Skeletal muscle tissue (tissue), 4 donors: ENCODE measurements around the gene GIT1. TPM values are rescaled to one million over a fixed set of nuclear protein-coding genes. Genes with fewer than 3 reads are reported as not detected.

Experiments
- H3K27ac ChIP-seq: one replicate; pipeline ENCODE4 v1.7.0; 2013; ENCODE audit warnings: mild to moderate bottlenecking, low read depth, low read length, inconsistent platforms
- H3K27me3 ChIP-seq, 3 donors: one replicate each; pipeline ENCODE4 v1.7.0; 2013; ENCODE audit warnings: low read length in 3 of 3; ENCODE audit not compliant: control insufficient read depth in 3 of 3, insufficient read depth in 3 of 3
- H3K36me3 ChIP-seq, 3 donors: one replicate each; pipeline ENCODE4 v1.7.0; 2013; ENCODE audit warnings: low read length in 3 of 3; ENCODE audit not compliant: control insufficient read depth in 3 of 3, insufficient read depth in 3 of 3
- H3K4me1 ChIP-seq, 3 donors: one replicate each; pipeline ENCODE4 v1.7.0; 2013; ENCODE audit warnings: low read length in 3 of 3, mild to moderate bottlenecking in 3 of 3; ENCODE audit not compliant: control insufficient read depth in 3 of 3, insufficient read depth in 3 of 3
- H3K4me3 ChIP-seq, 3 donors: one replicate each; pipeline ENCODE4 v1.7.0; 2013; ENCODE audit warnings: low read length in 3 of 3
- H3K9ac ChIP-seq, 3 donors: one replicate each; pipeline ENCODE4 v1.7.0; 2013; ENCODE audit warnings: low read length in 3 of 3, mild to moderate bottlenecking in 3 of 3, moderate library complexity in 2 of 3, low read depth in 1 of 3
- H3K9me3 ChIP-seq, 3 donors: one replicate each; pipeline ENCODE4 v1.7.0; 2013; ENCODE audit warnings: low read length in 3 of 3; ENCODE audit not compliant: control insufficient read depth in 3 of 3
- total RNA-seq: library from RNA; depleted of rRNA; stranded (reverse); fragments of >200 nt; gene quantifications from one replicate; pipeline ENCODE4 v1.2.3, GENCODE V29; 2014
- donor health status: Osteomylitis.

Gene GIT1
- 11.0 TPM for total RNA-seq

GRCh38 chr17:29589524-29590410, at the start of gene GIT1:
Gene GIT1 (minus strand): TSS chr17:29589648. CDS start chr17:29589378, 270 bp downstream.
- H3K9ac ChIP-seq, result peak within 1 kb of the TSS; percentile 79 to 91 (median 90)
- H3K4me3 ChIP-seq, result peak within 1 kb of the TSS; percentile 81 to 88 (median 88)
- H3K27ac ChIP-seq, result peak within 1 kb of the TSS; percentile 77
- H3K4me1 ChIP-seq, result peaks cover 71 to 83% (median 76%) of the 10 kb centered on the region in 3 donors
- H3K27me3 ChIP-seq, result no peaks in the 10 kb centered on the region
- no peaks in the 10 kb centered on the region for H3K9me3 ChIP-seq
- no peaks in the 10 kb centered on the region for H3K36me3 ChIP-seq

GRCh38 chr17:29633886-29634285, 44.4 kb upstream of the GIT1 start:
- Histone ChIP-seq H3K9ac (peak overlapping the region in 2 of 3 donors; percentile 0 to 26), H3K27me3 (no peaks in the 10 kb centered on the region), H3K27ac (peak overlapping the region; percentile 58), H3K9me3 (no peaks in the 10 kb centered on the region), H3K4me3 (no peak overlapping the region), H3K36me3 (peaks cover 25 to 41% (median 35%) of the 10 kb centered on the region in 3 donors), H3K4me1 (peaks cover 41 to 52% (median 45%) of the 10 kb centered on the region in 3 donors)

- no peak overlapping the region for H3K4me3 ChIP-seq
- peaks cover 63 to 66% (median 64%) of the 10 kb centered on the region in 3 donors for H3K4me1 ChIP-seq
- peaks cover 19 to 30% (median 26%) of the 10 kb centered on the region in 3 donors for H3K36me3 ChIP-seq
- H3K9me3 ChIP-seq, result no peaks in the 10 kb centered on the region
- no peaks in the 10 kb centered on the region for H3K27me3 ChIP-seq
- H3K27ac ChIP-seq, result peak overlapping the region; percentile 31
- H3K9ac ChIP-seq, result peak overlapping the region in 1 of 3 donors; percentile 50
These were observed 41.3 kb upstream of the GIT1 start for GRCh38 chr17:29630630-29631193.

GRCh38 chr17:29629839-29630238, 40.4 kb upstream of the GIT1 start:
- H3K9me3 ChIP-seq, result no peaks in the 10 kb centered on the region
- peak overlapping the region; percentile 4 for H3K27ac ChIP-seq
- H3K27me3 ChIP-seq, result no peaks in the 10 kb centered on the region
- no peak overlapping the region for H3K9ac ChIP-seq
- H3K36me3 ChIP-seq, result peaks cover 19 to 28% (median 26%) of the 10 kb centered on the region in 3 donors
- H3K4me1 ChIP-seq, result peaks cover 64 to 75% (median 68%) of the 10 kb centered on the region in 3 donors
- H3K4me3 ChIP-seq, result no peak overlapping the region

GRCh38 chr17:29628644-29629043, 39.2 kb upstream of the GIT1 start:
- no peaks in the 10 kb centered on the region for H3K9me3 ChIP-seq
- peaks cover 65 to 78% (median 66%) of the 10 kb centered on the region in 3 donors for H3K4me1 ChIP-seq
- peaks cover 16 to 26% (median 22%) of the 10 kb centered on the region in 3 donors for H3K36me3 ChIP-seq
- peak overlapping the region in 1 of 3 donors; percentile 25 for H3K9ac ChIP-seq
- peak overlapping the region in 1 of 3 donors; percentile 18 for H3K4me3 ChIP-seq
- H3K27me3 ChIP-seq, result no peaks in the 10 kb centered on the region
- H3K27ac ChIP-seq, result peak overlapping the region; percentile 63

- H3K9me3 ChIP-seq, result no peaks in the 10 kb centered on the region
- H3K36me3 ChIP-seq, result peaks cover 16 to 26% (median 22%) of the 10 kb centered on the region in 3 donors
- H3K4me3 ChIP-seq, result no peak overlapping the region
- no peaks in the 10 kb centered on the region for H3K27me3 ChIP-seq
- H3K9ac ChIP-seq, result no peak overlapping the region
- H3K27ac ChIP-seq, result peak overlapping the region; percentile 63
- H3K4me1 ChIP-seq, result peaks cover 65 to 81% (median 69%) of the 10 kb centered on the region in 3 donors
These were observed 38.5 kb upstream of the GIT1 start for GRCh38 chr17:29627951-29628350.

GRCh38 chr17:29625037-29625750, 35.7 kb upstream of the GIT1 start:
- H3K27me3 ChIP-seq, result no peaks in the 10 kb centered on the region
- H3K4me1 ChIP-seq, result peaks cover 68 to 77% (median 73%) of the 10 kb centered on the region in 3 donors
- H3K9me3 ChIP-seq, result no peaks in the 10 kb centered on the region
- H3K27ac ChIP-seq, result peak overlapping the region; percentile 21
- peaks cover 6 to 20% (median 12%) of the 10 kb centered on the region in 3 donors for H3K36me3 ChIP-seq
- no peak overlapping the region for H3K4me3 ChIP-seq
- H3K9ac ChIP-seq, result no peak overlapping the region

- H3K9ac ChIP-seq, result no peak overlapping the region
- peaks cover 6 to 20% (median 15%) of the 10 kb centered on the region in 3 donors for H3K36me3 ChIP-seq
- no peak overlapping the region for H3K4me3 ChIP-seq
- no peaks in the 10 kb centered on the region for H3K9me3 ChIP-seq
- peaks cover 68 to 77% (median 74%) of the 10 kb centered on the region in 3 donors for H3K4me1 ChIP-seq
- no peaks in the 10 kb centered on the region for H3K27me3 ChIP-seq
- peak overlapping the region; percentile 21 for H3K27ac ChIP-seq
These were observed 35.1 kb upstream of the GIT1 start for GRCh38 chr17:29624586-29624985.

- Histone ChIP-seq H3K36me3 (peaks cover 12 to 29% (median 16%) of the 10 kb centered on the region in 3 donors), H3K9ac (peak overlapping the region; percentile 47 to 97 (median 94)), H3K27ac (peak overlapping the region; percentile 97), H3K27me3 (no peaks in the 10 kb centered on the region), H3K4me3 (peak overlapping the region; percentile 76 to 90 (median 79)), H3K4me1 (peaks cover 71 to 78% (median 77%) of the 10 kb centered on the region in 3 donors), H3K9me3 (no peaks in the 10 kb centered on the region)
These were observed 33.8 kb upstream of the GIT1 start for GRCh38 chr17:29623283-29623647.
